Activated T-cell treated with anti-CD3 and anti-CD28 coated beads, Interleukin-2, amount 50 U/mL, for 4 hours (primary cell): ENCODE measurements around the gene KIF23. TPM values are rescaled to one million over a fixed set of nuclear protein-coding genes. Genes with fewer than 3 reads are reported as not detected.

Experiments
- ATAC-seq, 2 donors: fragments of 200-7000 bp; cut with Tn5 transposase; one replicate each; pipeline ENCODE4 v1.10.0; 2021
- DNase-seq: peaks from one replicate; pipeline ENCODE4 v3.0.0-alpha.2; 2020
- H3K27me3 Mint-ChIP-seq: one replicate; pipeline ENCODE4 v1.8.0; 2021; ENCODE audit warnings: low read depth, mixed read lengths
- H3K36me3 Mint-ChIP-seq: one replicate; pipeline ENCODE4 v1.8.0; 2022; ENCODE audit warnings: mixed read lengths; ENCODE audit not compliant: insufficient read depth
- H3K4me1 Mint-ChIP-seq: one replicate; pipeline ENCODE4 v1.8.0; 2021; ENCODE audit warnings: low read depth, mixed read lengths
- H3K4me3 Mint-ChIP-seq: one replicate; pipeline ENCODE4 v1.8.0; 2021; ENCODE audit warnings: mild to moderate bottlenecking, moderate library complexity, mixed read lengths
- H3K9me3 Mint-ChIP-seq: one replicate; pipeline ENCODE4 v1.8.0; 2021; ENCODE audit warnings: mixed read lengths
- total RNA-seq, 3 donors: library from RNA; stranded (reverse); gene quantifications; one replicate each; pipeline ENCODE4 v1.2.1, GENCODE V29; 2021

Gene KIF23
- total RNA-seq, 3 donors from 2014 or later: 3.4 to 3.7 (median 3.5) TPM

DNA sequence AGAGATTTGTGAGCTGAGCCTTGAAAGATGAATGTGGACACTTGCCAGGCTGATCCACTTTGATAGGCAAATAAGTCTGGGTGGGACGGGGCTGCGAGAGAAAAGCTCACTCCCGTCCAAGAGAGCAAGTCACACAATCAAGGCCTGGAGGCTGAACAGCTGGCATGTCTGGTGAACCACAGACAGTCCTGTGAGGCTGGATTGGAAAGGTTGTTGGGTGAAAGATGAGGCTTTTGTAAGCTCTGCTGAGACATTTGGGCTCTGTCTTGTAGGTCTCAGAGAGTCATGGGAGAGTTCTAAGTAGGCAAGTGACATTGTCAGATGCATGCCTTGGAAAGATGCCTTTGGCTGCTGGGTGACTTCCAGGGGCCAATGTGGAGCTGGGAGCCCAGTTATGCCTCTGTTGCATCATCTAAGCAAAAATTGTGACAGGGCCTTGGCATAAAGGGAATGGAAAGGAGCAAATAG is 76.9 kb downstream of the KIF23 start:
- peaks cover 6% of the 10 kb centered on the region for H3K9me3 Mint-ChIP-seq
- ATAC-seq (no peak), DNase-seq (no peak)
- no peaks in the 10 kb centered on the region for H3K4me1 Mint-ChIP-seq
- no peaks in the 10 kb centered on the region for H3K36me3 Mint-ChIP-seq
- H3K27me3 Mint-ChIP-seq: no peaks in the 10 kb centered on the region
- no peak overlapping the region for H3K4me3 Mint-ChIP-seq

- ATAC-seq: no peak
- Mint-ChIP-seq H3K27me3 (no peaks in the 10 kb centered on the region), H3K9me3 (peaks cover 6% of the 10 kb centered on the region), H3K4me3 (no peak overlapping the region), H3K4me1 (peaks cover 2% of the 10 kb centered on the region), H3K36me3 (no peaks in the 10 kb centered on the region)
- no peak for DNase-seq
These were observed 79.3 kb downstream of the KIF23 start for GRCh38 chr15:69493406-69493805.

DNA sequence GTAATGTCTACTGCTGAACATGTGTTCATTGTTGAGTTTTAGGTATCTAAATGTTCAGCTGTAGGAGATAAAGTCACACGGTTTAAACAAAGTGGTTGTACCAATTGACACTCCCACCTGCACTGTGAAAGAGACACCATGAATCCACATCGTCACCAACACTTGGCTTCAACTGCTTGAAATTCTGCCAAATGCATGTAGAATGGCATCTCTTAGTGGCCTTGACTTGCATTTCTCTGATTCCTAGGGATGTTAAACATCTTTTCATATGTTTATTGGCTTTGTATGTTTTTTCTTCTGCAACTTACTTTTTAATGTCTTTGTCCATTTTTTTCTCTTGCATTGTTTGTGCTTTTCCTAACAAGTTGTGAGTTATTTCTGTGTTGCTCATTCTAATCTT is 81.9 kb downstream of the KIF23 start:
- no peaks in the 10 kb centered on the region for H3K36me3 Mint-ChIP-seq
- H3K4me3 Mint-ChIP-seq: no peak overlapping the region
- H3K4me1 Mint-ChIP-seq: peaks cover 2% of the 10 kb centered on the region
- peaks cover 6% of the 10 kb centered on the region for H3K9me3 Mint-ChIP-seq
- H3K27me3 Mint-ChIP-seq: no peaks in the 10 kb centered on the region
- DNase-seq (no peak), ATAC-seq (no peak)

DNA sequence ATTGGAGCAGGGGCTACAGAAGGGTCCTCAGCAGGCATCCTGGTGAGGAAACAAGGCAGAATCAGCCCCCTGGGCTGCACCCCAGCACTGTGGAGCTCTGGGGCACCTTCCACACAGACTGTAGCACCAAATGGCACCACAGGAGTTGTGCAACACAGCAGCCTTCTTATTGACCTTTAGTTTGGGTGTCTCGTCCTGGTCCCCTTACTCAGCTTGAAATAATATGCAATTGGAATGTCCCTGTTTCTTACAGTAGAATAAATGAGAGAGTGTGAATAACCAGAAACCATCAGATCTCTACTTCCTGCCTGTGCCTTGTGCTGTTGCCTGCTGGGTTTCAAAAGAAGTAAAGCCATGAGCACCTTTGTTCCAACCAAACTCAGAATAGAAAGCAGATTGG is 82.9 kb downstream of the KIF23 start:
- no peaks in the 10 kb centered on the region for H3K9me3 Mint-ChIP-seq
- ATAC-seq (peak in 1 of 2 donors; percentile 14), DNase-seq (no peak)
- H3K4me3 Mint-ChIP-seq: no peak overlapping the region
- peaks cover 2% of the 10 kb centered on the region for H3K4me1 Mint-ChIP-seq
- H3K36me3 Mint-ChIP-seq: no peaks in the 10 kb centered on the region
- no peaks in the 10 kb centered on the region for H3K27me3 Mint-ChIP-seq

DNA sequence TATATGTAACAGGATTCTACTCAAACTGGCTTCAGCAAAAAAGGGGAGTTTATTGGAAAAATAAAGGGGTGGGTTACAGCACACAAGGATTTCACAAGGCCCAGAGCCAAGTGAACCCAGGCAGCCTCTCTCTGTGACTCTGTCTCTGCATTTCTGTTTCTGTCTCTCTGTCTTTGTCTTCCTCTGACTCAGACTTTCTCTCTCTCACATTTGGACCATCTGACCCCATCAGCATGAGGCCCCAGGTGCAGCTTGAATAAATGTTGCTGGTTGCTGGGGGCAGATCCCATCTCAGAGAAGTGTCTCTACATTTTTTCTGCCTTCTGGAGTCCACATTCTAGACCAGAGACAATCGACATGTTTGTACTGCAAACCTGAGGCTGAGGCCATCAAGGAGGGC is 83.5 kb downstream of the KIF23 start:
- Mint-ChIP-seq H3K4me1 (peaks cover 2% of the 10 kb centered on the region), H3K27me3 (no peaks in the 10 kb centered on the region), H3K9me3 (no peaks in the 10 kb centered on the region), H3K36me3 (no peaks in the 10 kb centered on the region), H3K4me3 (no peak overlapping the region)
- no peak for DNase-seq
- ATAC-seq: no peak

Other genes with a start within 250 kb of the KIF23 start
- under 1 TPM in 2 of 3 donors, not detected in 1; 0.05 to 0.14 TPM for gene PAQR5, start 115.4 kb upstream of the KIF23 start, total RNA-seq
- gene RPLP1, start 38.5 kb downstream of the KIF23 start, total RNA-seq: 1,000 to 10,000 TPM; 3,232 to 3,343 (median 3,252) TPM